ENCODE data around the gene APBB2. TPM values are rescaled to one million over a fixed set of nuclear protein-coding genes. Genes with fewer than 3 reads are reported as not detected.

The APBB2 gene
- total RNA-seq, 1 donor: 92.3 TPM

GRCh38 chr4:40940756-40941155 is 273.6 kb downstream of the APBB2 start:
- Histone ChIP-seq H3K36me3 (ENCODE audit: insufficient read depth, low read length) (peaks cover 6% of the 10 kb centered on the region), H3K4me3 (ENCODE audit: insufficient read depth, low read length) (no peak overlapping the region), H3K79me2 (ENCODE audit: insufficient read depth, low read length) (no peaks in the 10 kb centered on the region), H3K27me3 (ENCODE audit: insufficient read depth, low read length) (no peaks in the 10 kb centered on the region), H4K20me1 (ENCODE audit: insufficient read depth, low read length) (no peaks in the 10 kb centered on the region), H2AFZ (ENCODE audit: low read length) (no peak overlapping the region), H3K4me1 (ENCODE audit: insufficient read depth, low read length) (peaks cover 8% of the 10 kb centered on the region), H3K4me2 (ENCODE audit: insufficient read depth, low read length) (no peak overlapping the region), H3K27ac (ENCODE audit: low read depth, low read length) (no peak overlapping the region), H3K9me3 (ENCODE audit: low read depth, low read length) (no peaks in the 10 kb centered on the region)
- no peak for DNase-seq (ENCODE audit: insufficient read length, low spot score, missing footprints)
- TF ChIP-seq, protein P1, sequence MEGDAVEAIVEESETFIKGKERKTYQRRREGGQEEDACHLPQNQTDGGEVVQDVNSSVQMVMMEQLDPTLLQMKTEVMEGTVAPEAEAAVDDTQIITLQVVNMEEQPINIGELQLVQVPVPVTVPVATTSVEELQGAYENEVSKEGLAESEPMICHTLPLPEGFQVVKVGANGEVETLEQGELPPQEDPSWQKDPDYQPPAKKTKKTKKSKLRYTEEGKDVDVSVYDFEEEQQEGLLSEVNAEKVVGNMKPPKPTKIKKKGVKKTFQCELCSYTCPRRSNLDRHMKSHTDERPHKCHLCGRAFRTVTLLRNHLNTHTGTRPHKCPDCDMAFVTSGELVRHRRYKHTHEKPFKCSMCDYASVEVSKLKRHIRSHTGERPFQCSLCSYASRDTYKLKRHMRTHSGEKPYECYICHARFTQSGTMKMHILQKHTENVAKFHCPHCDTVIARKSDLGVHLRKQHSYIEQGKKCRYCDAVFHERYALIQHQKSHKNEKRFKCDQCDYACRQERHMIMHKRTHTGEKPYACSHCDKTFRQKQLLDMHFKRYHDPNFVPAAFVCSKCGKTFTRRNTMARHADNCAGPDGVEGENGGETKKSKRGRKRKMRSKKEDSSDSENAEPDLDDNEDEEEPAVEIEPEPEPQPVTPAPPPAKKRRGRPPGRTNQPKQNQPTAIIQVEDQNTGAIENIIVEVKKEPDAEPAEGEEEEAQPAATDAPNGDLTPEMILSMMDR (IDR thresholded peaks at IDR 0.05; ENCODE audit: extremely low read depth, low read depth, low read length): no peak

GRCh38 chr4:40940317-40940741 is 274.0 kb downstream of the APBB2 start:
- H3K27me3 ChIP-seq (ENCODE audit: insufficient read depth, low read length): no peaks in the 10 kb centered on the region
- peaks cover 6% of the 10 kb centered on the region for H3K36me3 ChIP-seq (ENCODE audit: insufficient read depth, low read length)
- H3K4me3 ChIP-seq (ENCODE audit: insufficient read depth, low read length): no peak overlapping the region
- H2AFZ ChIP-seq (ENCODE audit: low read length): no peak overlapping the region
- no peak overlapping the region for H3K27ac ChIP-seq (ENCODE audit: low read depth, low read length)
- no peaks in the 10 kb centered on the region for H3K79me2 ChIP-seq (ENCODE audit: insufficient read depth, low read length)
- peaks cover 8% of the 10 kb centered on the region for H3K4me1 ChIP-seq (ENCODE audit: insufficient read depth, low read length)
- TF ChIP-seq, protein P1 (IDR thresholded peaks at IDR 0.05; ENCODE audit: extremely low read depth, low read depth, low read length): no peak
- DNase-seq (ENCODE audit: insufficient read length, low spot score, missing footprints): peak; percentile 83
- no peaks in the 10 kb centered on the region for H4K20me1 ChIP-seq (ENCODE audit: insufficient read depth, low read length)
- H3K9me3 ChIP-seq (ENCODE audit: low read depth, low read length): no peaks in the 10 kb centered on the region
- H3K4me2 ChIP-seq (ENCODE audit: insufficient read depth, low read length): no peak overlapping the region

DNA sequence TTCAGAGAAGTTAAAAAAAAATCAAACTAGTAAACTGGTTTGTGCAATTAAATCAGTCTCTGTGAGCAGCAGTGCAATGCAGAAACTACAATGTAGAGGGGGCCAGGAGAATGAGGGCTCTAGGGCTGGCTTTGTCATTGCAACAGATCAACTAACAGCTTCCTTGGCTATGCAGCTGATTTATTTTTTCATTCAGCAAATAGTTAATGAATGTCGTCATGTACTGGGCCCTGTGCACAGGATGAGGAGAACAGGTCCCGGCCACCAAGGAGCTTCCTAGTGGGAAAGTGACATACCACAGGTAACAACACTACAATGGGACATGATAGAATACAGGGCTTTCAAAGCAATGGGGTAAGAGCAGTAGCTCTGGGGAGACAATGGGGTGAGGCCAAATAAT is 274.5 kb downstream of the APBB2 start:
- Histone ChIP-seq H3K79me2 (ENCODE audit: insufficient read depth, low read length) (no peaks in the 10 kb centered on the region), H2AFZ (ENCODE audit: low read length) (no peak overlapping the region), H3K9me3 (ENCODE audit: low read depth, low read length) (no peaks in the 10 kb centered on the region), H3K4me1 (ENCODE audit: insufficient read depth, low read length) (peaks cover 8% of the 10 kb centered on the region), H3K27ac (ENCODE audit: low read depth, low read length) (no peak overlapping the region), H3K36me3 (ENCODE audit: insufficient read depth, low read length) (peaks cover 6% of the 10 kb centered on the region), H3K27me3 (ENCODE audit: insufficient read depth, low read length) (no peaks in the 10 kb centered on the region), H3K4me3 (ENCODE audit: insufficient read depth, low read length) (no peak overlapping the region), H4K20me1 (ENCODE audit: insufficient read depth, low read length) (no peaks in the 10 kb centered on the region), H3K4me2 (ENCODE audit: insufficient read depth, low read length) (no peak overlapping the region)
- TF ChIP-seq, protein P1 (IDR thresholded peaks at IDR 0.05; ENCODE audit: extremely low read depth, low read depth, low read length): no peak
- no peak for DNase-seq (ENCODE audit: insufficient read length, low spot score, missing footprints)

DNA sequence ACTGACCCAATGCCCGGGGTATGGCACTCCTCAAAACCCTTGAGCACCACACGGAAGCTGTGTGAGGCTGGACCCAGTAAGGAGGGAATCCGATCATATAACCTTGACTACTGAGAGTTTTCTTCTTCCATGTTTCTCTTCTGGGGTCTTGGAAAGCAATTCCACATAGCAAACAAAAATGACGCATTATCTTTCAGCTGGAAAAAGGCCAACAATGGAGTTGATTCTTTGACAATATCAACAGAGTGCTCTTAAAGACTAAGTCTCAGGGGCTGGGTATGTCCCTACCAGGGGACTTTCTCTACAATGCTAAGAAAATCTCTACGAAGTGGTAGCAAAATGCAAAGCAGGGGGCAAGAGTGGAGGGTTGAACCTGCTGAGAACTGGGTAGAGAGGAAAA is 276.0 kb downstream of the APBB2 start:
- H3K36me3 ChIP-seq (ENCODE audit: insufficient read depth, low read length): peaks cover 12% of the 10 kb centered on the region
- no peak overlapping the region for H3K27ac ChIP-seq (ENCODE audit: low read depth, low read length)
- no peak overlapping the region for H3K4me2 ChIP-seq (ENCODE audit: insufficient read depth, low read length)
- no peaks in the 10 kb centered on the region for H3K79me2 ChIP-seq (ENCODE audit: insufficient read depth, low read length)
- no peaks in the 10 kb centered on the region for H4K20me1 ChIP-seq (ENCODE audit: insufficient read depth, low read length)
- no peaks in the 10 kb centered on the region for H3K27me3 ChIP-seq (ENCODE audit: insufficient read depth, low read length)
- no peak overlapping the region for H3K4me3 ChIP-seq (ENCODE audit: insufficient read depth, low read length)
- no peaks in the 10 kb centered on the region for H3K9me3 ChIP-seq (ENCODE audit: low read depth, low read length)
- peaks cover 8% of the 10 kb centered on the region for H3K4me1 ChIP-seq (ENCODE audit: insufficient read depth, low read length)
- TF ChIP-seq, protein P1 (IDR thresholded peaks at IDR 0.05; ENCODE audit: extremely low read depth, low read depth, low read length): no peak
- no peak for DNase-seq (ENCODE audit: insufficient read length, low spot score, missing footprints)
- H2AFZ ChIP-seq (ENCODE audit: low read length): no peak overlapping the region

Data from osteoblast (primary cell).